B cell (primary cell): Measurements from ENCODE around the gene CCDC85B. TPM values are rescaled to one million over a fixed set of nuclear protein-coding genes. Genes with fewer than 3 reads are reported as not detected.

Experiments used
- ATAC-seq: fragments of 200-7000 bp; cut with Tn5 transposase; one replicate; pipeline ENCODE4 v1.10.0; 2021; ENCODE audit warnings: low read depth, mild to moderate bottlenecking, moderate number of reproducible peaks, moderate library complexity
- CTCF ChIA-PET: fragments of 350-600 bp; sonication (Branson Sonifier 250); formaldehyde crosslinking; loops from one replicate; lab custom pipeline; 2021; ENCODE audit warnings: antibody characterized with exemption, inconsistent platforms; lab: Charles Lee
- POLR2A ChIA-PET: fragments of 350-600 bp; sonication (Branson Sonifier 250); formaldehyde crosslinking; loops from one replicate; lab custom pipeline; 2021; ENCODE audit warnings: antibody characterized with exemption; lab: Charles Lee
- DNase-seq: peaks from one replicate; pipeline ENCODE4 v3.0.0; 2013
- H2AFZ ChIP-seq: 2 replicates; pipeline ENCODE4 v1.6.1; 2012; ENCODE audit warnings: mild to moderate bottlenecking, low read depth, low read length; ENCODE audit not compliant: insufficient read depth, poor library complexity, severe bottlenecking
- H3K27ac ChIP-seq, 2 donors: 1 replicate in 1 of 2; 2 replicates in 1 of 2; pipeline ENCODE4 v1.5.1; 2012 to 2013; ENCODE audit warnings: low read length in 2 of 2, mild to moderate bottlenecking in 2 of 2, moderate library complexity in 1 of 2
- H3K27me3 ChIP-seq, 4 experiments: fragments of 200-600 bp in 1 of 4; sonication (generic) in 1 of 4; replicated peaks in 1 of 4; 1 replicate in 2 of 4; 2 replicates in 2 of 4; pipeline versions ENCODE4 v1.6.1 to v1.7.0; 2013 to 2016; ENCODE audit warnings: low read length in 3 of 4, mild to moderate bottlenecking in 2 of 4, mixed read lengths in 1 of 4, moderate library complexity in 1 of 4; ENCODE audit not compliant: insufficient read depth in 4 of 4, control insufficient read depth in 3 of 4; ENCODE audit errors: control extremely low read depth in 1 of 4
- H3K36me3 ChIP-seq, 2 experiments: replicated peaks in 1 of 2; 1 replicate in 1 of 2; 2 replicates in 1 of 2; pipeline versions ENCODE4 v1.6.1 to v1.7.1; 2013; ENCODE audit warnings: low read length in 1 of 2; ENCODE audit not compliant: insufficient read depth in 2 of 2, control insufficient read depth in 1 of 2; ENCODE audit errors: control extremely low read depth in 1 of 2, extremely low read depth in 1 of 2
- H3K4me1 ChIP-seq, 2 donors: fragments of 200-600 bp in 1 of 2; sonication (generic) in 1 of 2; 1 replicate in 1 of 2; 2 replicates in 1 of 2; pipeline versions ENCODE4 v1.5.1 to v1.6.1; 2013 to 2017; ENCODE audit warnings: low read length in 2 of 2; ENCODE audit not compliant: control insufficient read depth in 2 of 2, insufficient read depth in 2 of 2
- H3K4me2 ChIP-seq: replicated peaks from 2 replicates; pipeline ENCODE3; 2012; ENCODE audit warnings: mild to moderate bottlenecking, low read depth, low read length; ENCODE audit not compliant: poor library complexity, severe bottlenecking
- H3K4me3 ChIP-seq, 5 experiments: fragments of 200-600 bp in 1 of 5; sonication (generic) in 1 of 5; 1 replicate in 3 of 5; 2 replicates in 2 of 5; pipeline versions ENCODE4 v1.5.1 to v1.7.0; 2011 to 2016; ENCODE audit warnings: low read length in 4 of 5, mild to moderate bottlenecking in 4 of 5, low read depth in 2 of 5, control low read depth in 1 of 5, moderate library complexity in 1 of 5; ENCODE audit not compliant: insufficient read depth in 1 of 5; ENCODE audit errors: control extremely low read depth in 1 of 5, extremely low read depth in 1 of 5
- H3K79me2 ChIP-seq: fragments of 200-600 bp; sonication (generic); one replicate; pipeline ENCODE4 v1.6.0; 2016; ENCODE audit warnings: low read length; ENCODE audit not compliant: control insufficient read depth, insufficient read depth
- H3K9ac ChIP-seq: fragments of 200-600 bp; sonication (generic); 2 replicates; pipeline ENCODE4 v1.6.1; 2017; ENCODE audit warnings: mild to moderate bottlenecking, low read length, moderate library complexity
- H3K9me3 ChIP-seq, 3 donors: one replicate each; pipeline versions ENCODE4 v1.6.1 to v1.7.1; 2013; ENCODE audit warnings: low read length in 2 of 3; ENCODE audit not compliant: control insufficient read depth in 2 of 3, insufficient read depth in 1 of 3; ENCODE audit errors: control extremely low read depth in 1 of 3
- H4K20me1 ChIP-seq: 2 replicates; pipeline ENCODE4 v1.6.0; 2012; ENCODE audit warnings: mild to moderate bottlenecking, low read length; ENCODE audit not compliant: insufficient read depth, control insufficient read depth, poor library complexity, severe bottlenecking
- H3K27ac Mint-ChIP-seq: one replicate; pipeline ENCODE4 v1.8.0; 2021; ENCODE audit warnings: mixed read lengths
- H3K27me3 Mint-ChIP-seq: one replicate; pipeline ENCODE4 v1.8.0; 2021; ENCODE audit warnings: mixed read lengths
- H3K4me1 Mint-ChIP-seq: one replicate; pipeline ENCODE4 v1.8.0; 2021; ENCODE audit warnings: mixed read lengths
- H3K4me3 Mint-ChIP-seq: one replicate; pipeline ENCODE4 v1.8.0; 2021; ENCODE audit warnings: mixed read lengths
- H3K9me3 Mint-ChIP-seq: one replicate; pipeline ENCODE4 v1.8.0; 2022; ENCODE audit warnings: mixed read lengths; ENCODE audit not compliant: insufficient read depth
- CTCF ChIP-seq: fragments of 200-600 bp; IDR thresholded peaks from one replicate; pipeline ENCODE4 v1.8.0; 2022; ENCODE audit warnings: antibody characterized with exemption, mild to moderate bottlenecking
- EZH2 ChIP-seq: IDR thresholded peaks from 2 replicates; pipeline ENCODE4 v1.6.1; 2012; ENCODE audit warnings: borderline replicate concordance, low read depth, mild to moderate bottlenecking, moderate library complexity, low read length; ENCODE audit not compliant: insufficient read depth, poor library complexity, severe bottlenecking
- WGBS: methylation state at CpG from one replicate; pipeline ENCODE4 v1.1.5; 2013; ENCODE audit warnings: missing lambda C conversion rate; ENCODE audit not compliant: insufficient coverage; 5-methylcytosine and 5-hydroxymethylcytosine counted together
- intact Hi-C: fragments of 100-400 bp; cut with micrococcal nuclease; formaldehyde crosslinking; loops from one replicate; pipeline ENCODE4 v1.10.0; 2022
- polyA plus RNA-seq: library from polyadenylated mRNA; depleted of rRNA; stranded (reverse); fragments of >200 nt; gene quantifications from 2 replicates; pipeline ENCODE4 v1.2.3, GENCODE V29; 2012
- total RNA-seq, 2 donors: library from RNA; stranded (reverse); fragments of 120-200 nt in 1 of 2; gene quantifications; 1 replicate in 1 of 2; 2 replicates in 1 of 2; pipeline versions ENCODE4 v1.2.3 to v1.2.4, GENCODE V29; 2013 to 2022

The CCDC85B gene
- total and polyA plus RNA-seq, 2 donors (not counting 1 experiment from before 2014, with no cell fraction given), result 18.2 to 39.5 TPM

- Mint-ChIP-seq H3K4me3 (no peak overlapping the region), H3K9me3 (no peaks in the 10 kb centered on the region), H3K27me3 (peaks cover 8% of the 10 kb centered on the region), H3K27ac (no peak overlapping the region), H3K4me1 (peaks cover 37% of the 10 kb centered on the region)
- TF ChIP-seq CTCF (no peak), EZH2 (no peak)
- Histone ChIP-seq H3K9me3 (peaks cover 0 to 10% (median 0%) of the 10 kb centered on the region in 3 donors), H3K9ac (no peak overlapping the region), H3K79me2 (peaks cover 17% of the 10 kb centered on the region), H3K4me3 (no peak overlapping the region), H3K27ac (no peak overlapping the region), H3K4me1 (peaks cover 50 to 51% of the 10 kb centered on the region in 2 donors), H3K27me3 (peaks cover 0 to 21% (median 8%) of the 10 kb centered on the region in 4 experiments), H3K4me2 (no peak overlapping the region), H2AFZ (no peak overlapping the region), H3K36me3 (no peaks in the 10 kb centered on the region), H4K20me1 (peaks cover 14% of the 10 kb centered on the region)
- ChIA-PET CTCF (interaction anchor here (1.6 to 7.0 kb wide), 3 partner anchors 8 to 112 kb away, joined by 3 to 44 read pairs (median 9); partner anchors contain the start of gene FIBP), POLR2A (interaction anchor here (0.5 kb wide), 1 partner anchor 739 kb away, joined by 4 read pairs; no protein-coding TSS in a partner anchor)
- WGBS, result 90% methylated on average over 13 of the region's 14 CpGs
- ATAC-seq (no peak), DNase-seq (no peak)
- intact Hi-C loops, result no loop called here
These were observed 5.8 kb downstream of the CCDC85B start for GRCh38 chr11:65896034-65896999.
